ENCODE results near the gene ATP2C2. TPM values are rescaled to one million over a fixed set of nuclear protein-coding genes. Genes with fewer than 3 reads are reported as not detected.
"Not testable (repeated sequence)": the region's sequence is repeated elsewhere in the genome, so short reads cannot be mapped to it uniquely, and the experiment has no call there.

The ATP2C2 gene
- total and polyA plus RNA-seq, 4 donors = 0.49 to 4.3 TPM; not detected in 2

DNA sequence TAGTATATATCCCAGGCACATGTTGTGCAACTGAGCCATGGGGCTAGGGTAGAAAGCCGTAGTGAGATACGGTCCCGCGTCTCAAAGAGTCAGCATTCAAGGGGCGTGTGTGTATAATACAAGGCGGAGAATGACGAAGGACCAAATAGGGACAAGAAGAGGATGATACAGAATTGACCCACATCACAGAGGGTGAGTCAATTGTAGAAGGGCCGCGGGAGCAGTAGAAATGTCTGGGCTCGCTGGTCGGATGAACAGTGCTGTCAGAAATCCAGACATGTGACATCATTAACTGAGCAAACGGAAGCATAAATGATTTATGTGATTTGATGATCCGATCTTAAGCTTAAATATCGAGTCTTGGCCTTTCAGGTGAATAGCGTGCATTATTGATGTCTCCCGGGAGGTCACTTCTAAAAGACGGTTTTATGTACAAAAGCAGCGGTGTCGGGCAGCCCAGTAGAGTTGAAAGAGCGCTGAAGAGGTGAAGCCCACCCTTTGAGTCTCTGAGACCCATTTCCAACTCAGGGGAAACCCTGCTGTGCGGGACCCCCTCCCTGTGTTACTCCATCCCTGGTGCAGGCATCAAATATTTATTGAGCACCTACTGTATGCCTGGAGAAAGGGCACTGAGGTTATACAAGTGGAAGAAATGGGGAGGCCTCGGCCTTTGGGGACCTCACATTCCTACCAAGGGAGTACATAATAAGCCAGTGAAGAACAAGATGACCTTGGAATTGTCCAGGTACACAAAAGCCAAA is 45.1 kb downstream of the ATP2C2 start:
- Histone ChIP-seq H3K27ac (ENCODE audit: low read depth in 1 of 2, low read length in 2 of 2) (no peak overlapping the region), H3K36me3 (ENCODE audit: control insufficient read depth in 1 of 2, insufficient read depth in 2 of 2, low read length in 1 of 2) (no peaks in the 10 kb centered on the region), H3K9me3 (ENCODE audit: control insufficient read depth, low read length) (no peaks in the 10 kb centered on the region), H3K4me1 (ENCODE audit: control insufficient read depth in 1 of 2, insufficient read depth in 2 of 2, low read length in 2 of 2) (no peaks in the 10 kb centered on the region), H3K4me3 (ENCODE audit: low read length in 2 of 2) (no peak overlapping the region), H3K27me3 (ENCODE audit: control insufficient read depth in 1 of 2, insufficient read depth in 2 of 2, low read length in 1 of 2) (no peaks in the 10 kb centered on the region)
- no peak for DNase-seq
- 89 to 91% methylated on average over 22 of the region's 22 CpGs for WGBS, 2 donors
- no peak for ATAC-seq (ENCODE audit: low FRiP score)
- intact Hi-C loops (cut with DNase I) = no loop called here

DNA sequence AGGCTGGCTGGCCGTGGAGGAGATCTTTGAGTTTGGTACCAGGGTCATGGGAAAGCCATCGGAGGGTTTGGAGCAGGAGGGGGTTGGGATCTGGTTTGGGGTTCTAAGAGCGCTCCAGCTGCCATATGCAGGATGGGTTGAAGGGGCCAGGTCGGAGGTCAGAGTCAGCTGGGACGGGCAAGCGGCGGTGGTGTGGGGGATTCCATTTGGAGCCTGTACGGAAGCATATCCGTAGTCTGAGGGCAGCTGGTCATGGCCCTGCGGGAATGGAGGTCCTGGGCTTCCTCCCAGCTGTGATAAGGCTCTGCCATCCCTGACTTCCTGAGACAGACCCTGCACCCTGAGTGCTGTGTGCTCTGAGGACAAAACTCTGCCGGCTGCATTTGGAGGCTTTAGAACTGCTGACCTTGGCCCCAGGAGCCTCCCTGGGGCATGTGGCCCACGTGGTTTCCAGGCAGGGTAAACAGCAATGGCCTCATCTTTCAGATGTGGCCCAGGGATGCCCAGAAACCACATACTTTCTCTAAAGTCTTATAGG is 46.5 kb downstream of the ATP2C2 start:
- Histone ChIP-seq H3K36me3 (ENCODE audit: control insufficient read depth in 1 of 2, insufficient read depth in 2 of 2, low read length in 1 of 2) (no peaks in the 10 kb centered on the region), H3K9me3 (ENCODE audit: control insufficient read depth, low read length) (no peaks in the 10 kb centered on the region), H3K27me3 (ENCODE audit: control insufficient read depth in 1 of 2, insufficient read depth in 2 of 2, low read length in 1 of 2) (no peaks in the 10 kb centered on the region), H3K4me3 (ENCODE audit: low read length in 2 of 2) (no peak overlapping the region), H3K27ac (ENCODE audit: low read depth in 1 of 2, low read length in 2 of 2) (no peak overlapping the region), H3K4me1 (ENCODE audit: control insufficient read depth in 1 of 2, insufficient read depth in 2 of 2, low read length in 2 of 2) (no peaks in the 10 kb centered on the region)
- intact Hi-C loops (cut with DNase I) = no loop called here
- ATAC-seq (ENCODE audit: low FRiP score) (no peak), DNase-seq (no peak)
- WGBS, 2 donors = 29 to 32% methylated on average over 12 of the region's 12 CpGs

DNA sequence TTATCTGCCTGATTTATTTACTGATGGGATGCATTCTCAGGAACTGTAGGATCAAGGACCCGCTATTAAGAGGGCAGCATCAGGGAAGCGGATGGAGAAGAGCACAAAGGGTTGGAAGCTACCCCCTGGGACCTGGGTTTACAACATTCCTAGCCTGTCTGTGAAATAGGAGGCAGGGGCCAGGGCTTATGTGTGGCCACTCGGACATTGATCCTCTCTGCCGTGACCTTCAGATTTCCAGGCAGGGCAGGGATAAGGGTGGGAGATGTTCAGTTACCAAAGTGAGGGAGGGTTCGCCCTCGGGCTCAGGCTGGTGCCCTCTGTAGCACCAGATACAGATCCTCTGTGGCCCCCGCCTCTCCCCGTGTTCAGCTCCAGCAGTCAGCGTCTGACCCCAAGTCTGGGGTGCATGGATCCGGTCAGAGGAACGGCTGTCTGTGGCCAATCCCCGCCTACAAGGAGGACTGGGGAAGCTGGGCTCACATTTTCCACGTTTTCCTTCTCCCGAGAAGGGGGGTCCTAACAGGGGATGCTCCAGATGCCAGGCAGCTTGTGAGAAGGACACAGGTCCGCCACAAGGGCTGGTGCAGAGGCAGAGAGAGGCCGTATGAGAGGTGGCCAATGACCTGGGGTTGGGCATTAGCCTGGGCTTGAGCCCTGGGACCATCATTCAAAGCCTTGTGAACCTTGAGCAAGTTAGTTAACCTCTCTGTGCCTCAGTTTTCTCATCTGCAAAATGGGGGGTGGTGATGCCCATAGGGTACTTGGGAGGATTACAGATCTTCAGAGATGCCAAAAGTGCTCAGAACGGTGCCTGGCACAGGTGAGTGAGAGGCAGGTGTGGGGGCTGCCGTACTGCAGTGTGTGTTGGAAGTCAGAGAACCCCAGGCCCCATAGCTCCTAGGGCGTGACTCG is 48.3 kb downstream of the ATP2C2 start:
- Histone ChIP-seq H3K27ac (ENCODE audit: low read depth in 1 of 2, low read length in 2 of 2) (no peak overlapping the region), H3K4me1 (ENCODE audit: control insufficient read depth in 1 of 2, insufficient read depth in 2 of 2, low read length in 2 of 2) (no peaks in the 10 kb centered on the region), H3K36me3 (ENCODE audit: control insufficient read depth in 1 of 2, insufficient read depth in 2 of 2, low read length in 1 of 2) (no peaks in the 10 kb centered on the region), H3K4me3 (ENCODE audit: low read length in 2 of 2) (no peak overlapping the region), H3K9me3 (ENCODE audit: control insufficient read depth, low read length) (no peaks in the 10 kb centered on the region), H3K27me3 (ENCODE audit: control insufficient read depth in 1 of 2, insufficient read depth in 2 of 2, low read length in 1 of 2) (no peaks in the 10 kb centered on the region)
- DNase-seq = no peak
- intact Hi-C loops (cut with DNase I) = no loop called here
- no peak for ATAC-seq (ENCODE audit: low FRiP score)
- 62 to 67% methylated on average over 20 of the region's 20 CpGs for WGBS, 2 donors

DNA sequence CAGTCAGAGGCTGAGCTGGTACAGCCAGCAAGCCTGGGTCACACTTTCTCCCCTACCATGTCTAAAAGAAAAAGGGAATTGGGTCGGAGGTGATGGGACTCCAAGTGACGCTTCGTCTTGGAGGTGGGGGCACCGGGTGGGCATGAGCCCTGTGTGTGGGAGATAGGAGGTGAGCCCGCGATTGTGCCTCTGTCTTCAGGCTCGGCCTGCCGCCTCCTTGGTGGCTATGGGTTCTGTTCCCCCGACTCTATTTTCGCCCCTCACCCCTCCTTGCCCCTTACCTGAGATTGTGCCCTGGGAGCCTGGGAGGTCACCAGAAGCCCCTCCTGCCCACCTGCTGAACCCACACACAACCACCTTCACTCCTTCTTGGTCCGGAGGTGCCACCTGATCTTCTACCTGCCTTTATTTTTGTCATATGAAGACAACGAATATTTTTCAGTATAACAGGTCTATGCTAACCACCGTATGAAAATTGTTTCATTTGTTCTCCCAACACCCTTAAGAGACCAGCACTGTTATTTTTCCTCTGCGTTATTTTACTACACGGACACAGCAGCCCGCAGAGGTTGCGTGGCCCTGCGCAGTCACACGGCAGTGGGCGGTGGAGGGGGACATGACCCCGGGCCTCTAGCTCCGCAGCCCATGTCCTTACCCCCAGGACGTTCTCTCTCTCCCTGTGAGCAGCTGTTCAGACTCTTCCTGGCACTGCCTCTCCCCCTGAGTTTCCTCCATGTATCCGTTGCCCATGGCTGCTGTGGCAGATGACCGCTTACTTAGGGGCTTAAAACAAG is 49.9 kb downstream of the ATP2C2 start:
- DNase-seq = no peak
- no peaks in the 10 kb centered on the region for H3K9me3 ChIP-seq (ENCODE audit: control insufficient read depth, low read length)
- no peaks in the 10 kb centered on the region for H3K27me3 ChIP-seq (ENCODE audit: control insufficient read depth in 1 of 2, insufficient read depth in 2 of 2, low read length in 1 of 2)
- H3K36me3 ChIP-seq (ENCODE audit: control insufficient read depth in 1 of 2, insufficient read depth in 2 of 2, low read length in 1 of 2) = no peaks in the 10 kb centered on the region
- intact Hi-C loops (cut with DNase I) = no loop called here
- H3K4me3 ChIP-seq (ENCODE audit: low read length in 2 of 2) = no peak overlapping the region
- H3K4me1 ChIP-seq (ENCODE audit: control insufficient read depth in 1 of 2, insufficient read depth in 2 of 2, low read length in 2 of 2) = no peaks in the 10 kb centered on the region
- no peak for ATAC-seq (ENCODE audit: low FRiP score)
- 89 to 90% methylated on average over 25 of the region's 25 CpGs for WGBS, 2 donors
- H3K27ac ChIP-seq (ENCODE audit: low read depth in 1 of 2, low read length in 2 of 2) = no peak overlapping the region

DNA sequence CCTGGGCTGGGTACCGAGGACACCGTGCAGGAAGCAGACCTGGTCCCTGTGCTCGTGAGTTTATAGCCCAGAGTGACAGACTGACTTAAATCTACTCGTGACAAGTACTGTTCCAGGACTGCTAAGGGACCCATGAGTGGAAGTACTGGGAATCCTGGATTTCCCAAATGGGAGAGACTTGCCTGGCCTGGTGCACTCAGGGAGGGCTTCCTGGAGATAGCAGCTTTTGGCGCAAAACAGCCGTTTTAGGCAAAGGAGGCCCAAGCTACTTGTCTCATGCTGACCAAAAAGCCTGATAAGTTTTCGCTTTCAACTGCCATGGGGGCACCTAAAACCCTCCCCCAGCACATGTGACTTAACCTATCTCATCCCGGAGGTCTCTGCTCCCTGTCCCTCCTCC is 51.4 kb downstream of the ATP2C2 start:
- Histone ChIP-seq H3K4me1 (ENCODE audit: control insufficient read depth in 1 of 2, insufficient read depth in 2 of 2, low read length in 2 of 2) (no peaks in the 10 kb centered on the region), H3K36me3 (ENCODE audit: control insufficient read depth in 1 of 2, insufficient read depth in 2 of 2, low read length in 1 of 2) (no peaks in the 10 kb centered on the region), H3K9me3 (ENCODE audit: control insufficient read depth, low read length) (no peaks in the 10 kb centered on the region), H3K27ac (ENCODE audit: low read depth in 1 of 2, low read length in 2 of 2) (no peak overlapping the region), H3K27me3 (ENCODE audit: control insufficient read depth in 1 of 2, insufficient read depth in 2 of 2, low read length in 1 of 2) (no peaks in the 10 kb centered on the region), H3K4me3 (ENCODE audit: low read length in 2 of 2) (no peak overlapping the region)
- intact Hi-C loops (cut with DNase I) = no loop called here
- 86 to 89% methylated on average over 8 of the region's 8 CpGs for WGBS, 2 donors
- DNase-seq (no peak), ATAC-seq (ENCODE audit: low FRiP score) (no peak)

DNA sequence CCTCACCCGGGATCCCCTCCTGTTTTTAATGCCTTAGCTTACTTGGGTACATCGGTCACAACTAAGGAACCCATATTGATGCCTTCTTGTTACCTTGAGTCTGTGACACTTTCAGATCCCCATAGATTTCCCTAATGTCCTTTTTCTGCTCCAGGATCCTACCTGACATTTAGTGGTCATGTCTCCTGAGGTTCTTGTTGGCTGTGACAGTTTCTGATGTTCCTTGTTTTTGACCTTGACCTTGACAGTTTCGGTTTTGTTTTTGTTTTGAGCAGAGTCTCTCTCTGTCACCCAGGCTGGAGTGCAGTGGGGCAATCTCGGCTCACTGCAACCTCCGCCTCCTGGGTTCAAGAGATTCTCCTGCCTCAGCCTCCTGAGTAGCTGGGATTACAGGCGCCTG is 52.2 kb downstream of the ATP2C2 start:
- H3K9me3 ChIP-seq (ENCODE audit: control insufficient read depth, low read length); H3K27me3 ChIP-seq (ENCODE audit: control insufficient read depth in 1 of 2, insufficient read depth in 2 of 2, low read length in 1 of 2); intact Hi-C loops (cut with DNase I); H3K4me1 ChIP-seq (ENCODE audit: control insufficient read depth in 1 of 2, insufficient read depth in 2 of 2, low read length in 2 of 2); H3K36me3 ChIP-seq (ENCODE audit: control insufficient read depth in 1 of 2, insufficient read depth in 2 of 2, low read length in 1 of 2); H3K27ac ChIP-seq (ENCODE audit: low read depth in 1 of 2, low read length in 2 of 2); H3K4me3 ChIP-seq (ENCODE audit: low read length in 2 of 2); ATAC-seq (ENCODE audit: low FRiP score); DNase-seq: not testable (repeated sequence)
- 68 to 80% methylated on average over 6 of the region's 6 CpGs for WGBS, 2 donors

DNA sequence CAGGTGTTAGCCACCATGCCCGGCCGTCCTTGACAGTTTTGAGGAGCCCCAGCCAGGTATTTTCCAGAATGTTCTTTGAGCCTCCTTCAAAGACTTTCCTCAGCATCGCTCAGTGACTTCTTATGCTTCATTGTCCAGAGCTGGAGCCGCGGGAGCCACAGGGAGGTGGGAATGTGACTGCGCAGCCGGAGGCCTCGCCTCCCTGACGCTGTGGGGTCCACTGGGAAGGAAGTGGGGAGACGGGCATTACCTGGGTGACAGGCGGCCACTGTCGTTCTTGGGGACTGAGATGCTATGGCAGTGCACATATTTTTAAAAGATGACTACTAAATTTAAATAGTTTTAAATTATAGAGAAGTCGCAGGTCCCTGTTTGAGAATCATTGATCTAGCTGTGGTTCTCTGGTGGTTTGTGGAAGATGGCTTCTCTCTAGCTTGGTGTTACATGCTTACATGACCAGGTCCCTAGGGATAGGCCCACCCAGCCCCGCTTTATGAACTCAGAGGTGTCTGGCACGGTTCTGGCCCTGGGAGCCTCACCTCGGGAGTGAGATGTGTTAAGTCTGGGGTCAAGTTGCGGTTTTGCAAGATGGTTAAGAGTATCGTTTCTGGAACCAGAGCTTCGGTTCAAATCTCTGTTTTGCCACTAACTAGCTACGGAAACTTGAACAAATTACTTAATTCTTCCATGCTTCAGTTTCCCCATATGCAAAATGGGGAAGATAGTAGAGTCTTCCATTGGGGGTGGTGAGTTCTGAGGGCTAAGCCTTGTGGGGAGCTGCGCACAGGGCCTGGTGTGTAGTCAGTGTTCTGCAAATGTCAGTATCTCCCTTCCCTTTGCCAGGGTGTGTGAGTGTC is 53.0 kb downstream of the ATP2C2 start:
- intact Hi-C loops (cut with DNase I) = no loop called here
- Histone ChIP-seq H3K9me3 (ENCODE audit: control insufficient read depth, low read length) (no peaks in the 10 kb centered on the region), H3K27me3 (ENCODE audit: control insufficient read depth in 1 of 2, insufficient read depth in 2 of 2, low read length in 1 of 2) (no peaks in the 10 kb centered on the region), H3K27ac (ENCODE audit: low read depth in 1 of 2, low read length in 2 of 2) (no peak overlapping the region), H3K36me3 (ENCODE audit: control insufficient read depth in 1 of 2, insufficient read depth in 2 of 2, low read length in 1 of 2) (no peaks in the 10 kb centered on the region), H3K4me1 (ENCODE audit: control insufficient read depth in 1 of 2, insufficient read depth in 2 of 2, low read length in 2 of 2) (no peaks in the 10 kb centered on the region), H3K4me3 (ENCODE audit: low read length in 2 of 2) (no peak overlapping the region)
- no peak for ATAC-seq (ENCODE audit: low FRiP score)
- WGBS, 2 donors = 86 to 93% methylated on average over 21 of the region's 21 CpGs
- DNase-seq = no peak

DNA sequence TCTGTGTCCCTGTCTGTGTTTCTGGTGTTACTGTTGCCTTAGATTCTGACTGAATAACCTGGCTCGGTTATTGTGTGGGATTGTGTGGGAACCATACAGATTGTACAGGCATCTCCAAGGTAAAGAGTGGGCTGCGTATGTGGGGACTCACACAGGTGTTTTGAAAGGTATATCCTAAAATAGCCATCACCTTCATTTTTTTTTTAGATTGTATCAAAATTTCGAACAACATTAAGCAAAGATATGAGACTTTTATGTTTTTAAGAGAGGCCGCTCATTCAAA is 53.5 kb downstream of the ATP2C2 start:
- Histone ChIP-seq H3K36me3 (ENCODE audit: control insufficient read depth in 1 of 2, insufficient read depth in 2 of 2, low read length in 1 of 2) (no peaks in the 10 kb centered on the region), H3K9me3 (ENCODE audit: control insufficient read depth, low read length) (no peaks in the 10 kb centered on the region), H3K27me3 (ENCODE audit: control insufficient read depth in 1 of 2, insufficient read depth in 2 of 2, low read length in 1 of 2) (no peaks in the 10 kb centered on the region), H3K4me1 (ENCODE audit: control insufficient read depth in 1 of 2, insufficient read depth in 2 of 2, low read length in 2 of 2) (no peaks in the 10 kb centered on the region), H3K27ac (ENCODE audit: low read depth in 1 of 2, low read length in 2 of 2) (no peak overlapping the region), H3K4me3 (ENCODE audit: low read length in 2 of 2) (no peak overlapping the region)
- 66 to 72% methylated on average over 4 of the region's 4 CpGs for WGBS, 2 donors
- ATAC-seq (ENCODE audit: low FRiP score) (no peak), DNase-seq (no peak)
- intact Hi-C loops (cut with DNase I) = no loop called here

Data from aorta (tissue), 5 donors.